Body of pancreas (tissue), 4 donors: ENCODE results near the gene MTA3.

Source experiments
- POLR2A ChIP-seq, 3 donors: fragments of 450-650 bp; IDR thresholded peaks; one replicate each; pipeline ENCODE4 v1.6.1; 2016; ENCODE audit warnings: antibody characterized with exemption in 3 of 3, mild to moderate bottlenecking in 2 of 3
- TF ChIP-seq, protein P1 (sequence below), 7 experiments: fragments of 450-650 bp in 4 of 7; fragments of 200-600 bp in 3 of 7; sonication (generic) in 3 of 7; IDR thresholded peaks; one replicate each; pipeline ENCODE4 v1.5.1; 2016 to 2019; ENCODE audit warnings: antibody characterized with exemption in 7 of 7

DNA sequence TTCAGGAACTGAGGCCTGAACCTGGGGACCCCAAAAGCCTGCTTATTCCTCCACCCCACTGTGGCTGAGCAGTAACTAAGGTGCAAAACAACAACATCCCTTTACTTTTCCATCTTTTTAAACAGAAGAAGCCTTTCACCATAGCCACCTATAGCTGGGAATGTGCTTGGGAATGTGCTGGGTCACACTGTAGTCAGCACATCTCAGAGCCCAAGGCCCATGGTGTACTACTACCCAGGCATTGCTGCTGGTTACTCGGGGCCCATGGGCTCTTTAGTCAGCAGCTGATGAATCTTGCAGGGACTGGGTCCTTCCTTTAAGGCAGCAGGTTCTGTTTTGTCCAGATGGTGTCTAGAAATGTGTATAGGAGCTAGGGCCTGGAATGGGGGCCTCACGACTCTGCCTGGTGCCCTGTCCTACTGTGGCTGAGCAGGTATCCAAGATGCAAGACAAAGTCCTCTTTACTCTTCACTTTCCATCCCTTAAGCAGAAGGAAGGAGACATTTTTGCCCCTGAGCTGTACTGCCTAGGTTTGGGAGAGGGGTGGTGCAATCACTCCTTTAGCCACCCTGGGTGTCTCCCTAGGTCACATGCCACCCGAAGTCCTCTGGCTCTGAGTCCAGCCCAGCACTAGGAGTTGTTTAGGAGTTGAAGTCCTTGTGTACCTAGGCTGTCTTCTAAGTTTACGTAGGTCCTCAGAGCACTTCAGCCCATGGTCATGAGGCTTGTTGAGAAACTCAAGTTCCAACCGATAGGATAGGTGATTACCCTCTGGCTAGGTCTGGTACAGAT lies 125.5 kb downstream of the MTA3 start:
- TF ChIP-seq, protein P1, sequence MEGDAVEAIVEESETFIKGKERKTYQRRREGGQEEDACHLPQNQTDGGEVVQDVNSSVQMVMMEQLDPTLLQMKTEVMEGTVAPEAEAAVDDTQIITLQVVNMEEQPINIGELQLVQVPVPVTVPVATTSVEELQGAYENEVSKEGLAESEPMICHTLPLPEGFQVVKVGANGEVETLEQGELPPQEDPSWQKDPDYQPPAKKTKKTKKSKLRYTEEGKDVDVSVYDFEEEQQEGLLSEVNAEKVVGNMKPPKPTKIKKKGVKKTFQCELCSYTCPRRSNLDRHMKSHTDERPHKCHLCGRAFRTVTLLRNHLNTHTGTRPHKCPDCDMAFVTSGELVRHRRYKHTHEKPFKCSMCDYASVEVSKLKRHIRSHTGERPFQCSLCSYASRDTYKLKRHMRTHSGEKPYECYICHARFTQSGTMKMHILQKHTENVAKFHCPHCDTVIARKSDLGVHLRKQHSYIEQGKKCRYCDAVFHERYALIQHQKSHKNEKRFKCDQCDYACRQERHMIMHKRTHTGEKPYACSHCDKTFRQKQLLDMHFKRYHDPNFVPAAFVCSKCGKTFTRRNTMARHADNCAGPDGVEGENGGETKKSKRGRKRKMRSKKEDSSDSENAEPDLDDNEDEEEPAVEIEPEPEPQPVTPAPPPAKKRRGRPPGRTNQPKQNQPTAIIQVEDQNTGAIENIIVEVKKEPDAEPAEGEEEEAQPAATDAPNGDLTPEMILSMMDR (IDR thresholded peaks at IDR 0.05) = no peak
- TF ChIP-seq POLR2A (IDR thresholded peaks at IDR 0.05) = no peak
